HL-60 (cell line): ENCODE measurements around the gene EP300.

Experiments used
- DNase-seq, 2 experiments: peaks; one replicate each; pipeline ENCODE4 v3.0.0-alpha.2; 2010 to 2020; ENCODE audit warnings: low read depth in 1 of 2, low spot score in 1 of 2
- H3K27ac ChIP-seq: fragments of 250-450 bp; sonication (Bioruptor Pico); replicated peaks from 2 replicates; pipeline ENCODE4 v1.5.1; 2020; ENCODE audit warnings: mild to moderate bottlenecking, moderate library complexity
- H3K27me3 ChIP-seq: fragments of 250-450 bp; sonication (Bioruptor Pico); 2 replicates; pipeline ENCODE4 v1.5.1; 2021; ENCODE audit warnings: mild to moderate bottlenecking, moderate library complexity; ENCODE audit not compliant: insufficient read depth, poor library complexity, severe bottlenecking
- H3K4me3 ChIP-seq: replicated peaks from 2 replicates; pipeline ENCODE4 v1.5.1; 2011; ENCODE audit warnings: mild to moderate bottlenecking, control low read depth, low read length; ENCODE audit not compliant: insufficient read depth
- GABPA ChIP-seq: IDR thresholded peaks from 2 replicates; pipeline ENCODE4 v1.6.1; 2012; ENCODE audit warnings: low read depth
- POLR2AphosphoS5 ChIP-seq: IDR thresholded peaks from 2 replicates; pipeline ENCODE4 v1.6.1; 2012; ENCODE audit warnings: low read depth
- SPI1 ChIP-seq: IDR thresholded peaks from 2 replicates; pipeline ENCODE4 v1.6.1; 2012; ENCODE audit warnings: low read depth, mild to moderate bottlenecking, borderline replicate concordance
- TF ChIP-seq, protein P1 (sequence below): IDR thresholded peaks from 2 replicates; pipeline ENCODE4 v1.6.1; 2012; ENCODE audit warnings: low read depth; ENCODE audit not compliant: insufficient replicate concordance
- TF ChIP-seq, protein P2 (sequence below): IDR thresholded peaks from one replicate; pipeline ENCODE4 v1.5.1; 2011; ENCODE audit warnings: low read length, control low read depth, inconsistent platforms; ENCODE audit not compliant: insufficient read depth

EP300 gene

GRCh38 chr22:41204066-41204465, 111.7 kb downstream of the EP300 start:
- Histone ChIP-seq H3K4me3 (no peak overlapping the region), H3K27ac (no peak overlapping the region), H3K27me3 (no peaks in the 10 kb centered on the region)
- no peak for DNase-seq
- TF ChIP-seq POLR2AphosphoS5 (no peak), SPI1 (peak; percentile 87)
- TF ChIP-seq, protein P1, sequence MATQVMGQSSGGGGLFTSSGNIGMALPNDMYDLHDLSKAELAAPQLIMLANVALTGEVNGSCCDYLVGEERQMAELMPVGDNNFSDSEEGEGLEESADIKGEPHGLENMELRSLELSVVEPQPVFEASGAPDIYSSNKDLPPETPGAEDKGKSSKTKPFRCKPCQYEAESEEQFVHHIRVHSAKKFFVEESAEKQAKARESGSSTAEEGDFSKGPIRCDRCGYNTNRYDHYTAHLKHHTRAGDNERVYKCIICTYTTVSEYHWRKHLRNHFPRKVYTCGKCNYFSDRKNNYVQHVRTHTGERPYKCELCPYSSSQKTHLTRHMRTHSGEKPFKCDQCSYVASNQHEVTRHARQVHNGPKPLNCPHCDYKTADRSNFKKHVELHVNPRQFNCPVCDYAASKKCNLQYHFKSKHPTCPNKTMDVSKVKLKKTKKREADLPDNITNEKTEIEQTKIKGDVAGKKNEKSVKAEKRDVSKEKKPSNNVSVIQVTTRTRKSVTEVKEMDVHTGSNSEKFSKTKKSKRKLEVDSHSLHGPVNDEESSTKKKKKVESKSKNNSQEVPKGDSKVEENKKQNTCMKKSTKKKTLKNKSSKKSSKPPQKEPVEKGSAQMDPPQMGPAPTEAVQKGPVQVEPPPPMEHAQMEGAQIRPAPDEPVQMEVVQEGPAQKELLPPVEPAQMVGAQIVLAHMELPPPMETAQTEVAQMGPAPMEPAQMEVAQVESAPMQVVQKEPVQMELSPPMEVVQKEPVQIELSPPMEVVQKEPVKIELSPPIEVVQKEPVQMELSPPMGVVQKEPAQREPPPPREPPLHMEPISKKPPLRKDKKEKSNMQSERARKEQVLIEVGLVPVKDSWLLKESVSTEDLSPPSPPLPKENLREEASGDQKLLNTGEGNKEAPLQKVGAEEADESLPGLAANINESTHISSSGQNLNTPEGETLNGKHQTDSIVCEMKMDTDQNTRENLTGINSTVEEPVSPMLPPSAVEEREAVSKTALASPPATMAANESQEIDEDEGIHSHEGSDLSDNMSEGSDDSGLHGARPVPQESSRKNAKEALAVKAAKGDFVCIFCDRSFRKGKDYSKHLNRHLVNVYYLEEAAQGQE = no peak

DNA sequence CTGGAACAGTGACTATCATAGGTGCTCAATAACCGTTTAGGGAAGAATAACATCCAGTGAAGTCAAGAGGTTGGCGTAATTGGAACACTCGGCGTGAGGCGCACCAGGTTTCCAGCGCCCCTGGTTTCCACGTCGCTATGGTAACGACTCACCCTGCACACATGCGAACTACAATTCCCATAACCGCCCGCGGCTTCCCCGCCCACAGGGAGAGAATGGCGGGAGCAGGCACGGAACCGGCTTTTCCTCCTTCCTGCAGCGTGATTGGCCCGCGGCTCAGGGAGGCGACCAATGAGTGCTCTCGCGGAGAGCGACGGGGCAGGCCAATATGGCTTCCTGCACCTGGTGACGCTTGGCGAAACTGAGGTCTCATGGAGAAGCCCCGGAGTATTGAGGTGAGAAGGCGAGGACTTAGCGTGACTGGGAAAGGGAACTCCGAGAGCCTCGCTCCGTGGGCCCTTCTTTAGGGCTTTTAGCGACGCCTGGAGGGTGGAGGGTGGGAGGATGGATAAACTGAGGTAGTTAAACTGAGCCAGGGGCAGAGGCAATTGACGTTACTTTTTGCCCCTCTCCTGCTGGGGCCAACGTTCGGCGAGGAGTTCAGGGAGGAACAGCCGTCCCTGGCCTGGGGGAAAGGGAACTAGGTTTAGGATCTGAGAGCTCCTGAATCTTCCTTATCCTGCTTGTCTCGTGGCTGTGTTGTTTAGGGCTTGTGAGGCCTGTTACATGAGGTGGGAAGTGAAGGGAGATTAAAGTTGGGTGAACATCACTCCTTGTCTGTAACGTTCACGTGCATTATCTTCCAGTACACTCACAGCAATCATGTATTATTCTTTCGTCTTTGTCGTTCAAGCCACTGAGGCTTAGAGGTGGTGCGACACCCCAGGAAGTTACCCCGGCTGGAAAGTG, 112.9 kb downstream of the EP300 start, which contains the start of gene L3MBTL2:
Gene L3MBTL2, plus strand, starts transcription at position 321 of the 909 bp plus-strand sequence. Its CDS starts 51 bp downstream, at position 372.
- Histone ChIP-seq H3K27me3 (no peaks in the 10 kb centered on the region), H3K4me3 (peak within 1 kb of the TSS; percentile 80), H3K27ac (peak within 1 kb of the TSS; percentile 73)
- DNase-seq = peak; percentile 96 to 99
- TF ChIP-seq, protein P1 = no peak
- TF ChIP-seq POLR2AphosphoS5 (peak; percentile 67), SPI1 (no peak), GABPA (0 out of 2 replicates have a peak, but pooled peaks have one; percentile 22)
- TF ChIP-seq, protein P2, sequence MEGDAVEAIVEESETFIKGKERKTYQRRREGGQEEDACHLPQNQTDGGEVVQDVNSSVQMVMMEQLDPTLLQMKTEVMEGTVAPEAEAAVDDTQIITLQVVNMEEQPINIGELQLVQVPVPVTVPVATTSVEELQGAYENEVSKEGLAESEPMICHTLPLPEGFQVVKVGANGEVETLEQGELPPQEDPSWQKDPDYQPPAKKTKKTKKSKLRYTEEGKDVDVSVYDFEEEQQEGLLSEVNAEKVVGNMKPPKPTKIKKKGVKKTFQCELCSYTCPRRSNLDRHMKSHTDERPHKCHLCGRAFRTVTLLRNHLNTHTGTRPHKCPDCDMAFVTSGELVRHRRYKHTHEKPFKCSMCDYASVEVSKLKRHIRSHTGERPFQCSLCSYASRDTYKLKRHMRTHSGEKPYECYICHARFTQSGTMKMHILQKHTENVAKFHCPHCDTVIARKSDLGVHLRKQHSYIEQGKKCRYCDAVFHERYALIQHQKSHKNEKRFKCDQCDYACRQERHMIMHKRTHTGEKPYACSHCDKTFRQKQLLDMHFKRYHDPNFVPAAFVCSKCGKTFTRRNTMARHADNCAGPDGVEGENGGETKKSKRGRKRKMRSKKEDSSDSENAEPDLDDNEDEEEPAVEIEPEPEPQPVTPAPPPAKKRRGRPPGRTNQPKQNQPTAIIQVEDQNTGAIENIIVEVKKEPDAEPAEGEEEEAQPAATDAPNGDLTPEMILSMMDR = no peak

- Histone ChIP-seq H3K27me3 (no peaks in the 10 kb centered on the region), H3K27ac (no peak overlapping the region), H3K4me3 (no peak overlapping the region)
- DNase-seq = no peak
- TF ChIP-seq POLR2AphosphoS5 = no peak
- no peak for TF ChIP-seq GABPA
- TF ChIP-seq, protein P2 = no peak
- TF ChIP-seq SPI1 = no peak
- TF ChIP-seq, protein P1 = no peak
Measured at GRCh38 chr22:41206719-41207118, 114.3 kb downstream of the EP300 start.
